HCT116 (cell line): Measurements from ENCODE around the gene NXPE3. TPM values are rescaled to one million over a fixed set of nuclear protein-coding genes. Genes with fewer than 3 reads are reported as not detected.

Experiments
- ATAC-seq: fragments of 200-7000 bp; cut with Tn5 transposase; 2 replicates; pipeline ENCODE4 v1.9.1; 2020; ENCODE audit warnings: mild to moderate bottlenecking, moderate library complexity
- BruUV-seq: library from RNA; stranded (reverse); fragments of 400-500 nt; replicated peaks from 2 replicates; lab custom pipeline; 2021; lab: Mats Ljungman, UMichigan
- CTCF ChIA-PET: fragments of 300-600 bp; sonication (Branson Sonifier 250); formaldehyde crosslinking; loops from one replicate; lab custom pipeline; 2021; ENCODE audit warnings: antibody characterized with exemption; lab: Charles Lee
- POLR2A ChIA-PET: fragments of 300-600, 350-600 bp; sonication (Branson Sonifier 250); formaldehyde crosslinking; loops from one replicate; lab custom pipeline; 2021; ENCODE audit warnings: antibody characterized with exemption; lab: Charles Lee
- RAD21 ChIA-PET, 2 experiments: fragments of 300-600 bp; sonication (Branson Sonifier 250); formaldehyde crosslinking; loops; one replicate each; lab custom pipeline; 2023; ENCODE audit warnings: low total read pairs in 2 of 2; ENCODE audit not compliant: uncharacterized antibody in 2 of 2, unreplicated experiment in 2 of 2, low non-redundant PET in 1 of 2; lab: Charles Lee
- DNase-seq: peaks from one replicate; pipeline ENCODE4 v3.0.0-alpha.2; 2010; ENCODE audit warnings: low read depth, low spot score
- H2AFZ ChIP-seq: fragments of 200-600 bp; shearing (Covaris generic), sonication (generic); 2 replicates; pipeline ENCODE4 v1.6.1; 2017; ENCODE audit warnings: low read depth, mixed run types, mixed read lengths, antibody characterized with exemption, low read length; ENCODE audit not compliant: poor library complexity, severe bottlenecking
- H3K27ac ChIP-seq: 2 replicates; pipeline ENCODE4 v1.5.1; 2012; ENCODE audit warnings: low read depth, low read length
- H3K27me3 ChIP-seq: fragments of 200-600 bp; sonication (generic); 2 replicates; pipeline ENCODE4 v1.6.1; 2016; ENCODE audit warnings: mixed run types, low read length, mixed read lengths; ENCODE audit not compliant: insufficient read depth
- H3K36me3 ChIP-seq, 2 experiments: fragments of 200-500 bp in 1 of 2; fragments of 200-600 bp in 1 of 2; sonication (Bioruptor generic) in 1 of 2; sonication (generic) in 1 of 2; 2 replicates each; pipeline versions ENCODE4 v1.5.1 to v1.6.1; 2014 to 2016; ENCODE audit warnings: low read length in 2 of 2, inconsistent platforms in 1 of 2, mixed read lengths in 1 of 2, mixed run types in 1 of 2; ENCODE audit not compliant: insufficient read depth in 2 of 2, control insufficient read depth in 1 of 2
- H3K4me1 ChIP-seq, 2 experiments: fragments of 200-600 bp in 1 of 2; sonication (generic) in 1 of 2; 2 replicates each; pipeline versions ENCODE4 v1.5.1 to v1.6.1; 2012 to 2017; ENCODE audit warnings: low read length in 2 of 2, inconsistent platforms in 1 of 2, mild to moderate bottlenecking in 1 of 2, mixed read lengths in 1 of 2, mixed run types in 1 of 2, moderate library complexity in 1 of 2; ENCODE audit not compliant: insufficient read depth in 2 of 2, control insufficient read depth in 1 of 2
- H3K4me2 ChIP-seq: fragments of 200-600 bp; sonication (generic); 2 replicates; pipeline ENCODE4 v1.6.1; 2017; ENCODE audit warnings: mixed run types, low read length, mixed read lengths
- H3K4me3 ChIP-seq, 2 experiments: fragments of 200-600 bp in 1 of 2; sonication (generic) in 1 of 2; replicated peaks in 1 of 2; 2 replicates each; pipeline ENCODE4 v1.5.1; 2011 to 2016; ENCODE audit warnings: low read length in 2 of 2, control low read depth in 1 of 2, low read depth in 1 of 2, mild to moderate bottlenecking in 1 of 2, mixed read lengths in 1 of 2, mixed run types in 1 of 2
- H3K79me2 ChIP-seq: fragments of 200-600 bp; sonication (generic); 2 replicates; pipeline ENCODE4 v1.6.1; 2017; ENCODE audit warnings: mild to moderate bottlenecking, mixed run types, low read length, moderate library complexity, mixed read lengths; ENCODE audit not compliant: insufficient read depth
- H3K9ac ChIP-seq: fragments of 200-600 bp; sonication (generic); 2 replicates; pipeline ENCODE4 v1.6.1; 2016; ENCODE audit warnings: low read length, mixed read lengths
- H3K9me2 ChIP-seq: fragments of 200-600 bp; sonication (generic), shearing (Covaris generic); 2 replicates; pipeline ENCODE4 v1.6.1; 2017; ENCODE audit warnings: mixed run types, mild to moderate bottlenecking, moderate library complexity; ENCODE audit not compliant: insufficient read depth
- H3K9me3 ChIP-seq, 2 experiments: fragments of 200-500 bp in 1 of 2; fragments of 200-600 bp in 1 of 2; sonication (Bioruptor generic) in 1 of 2; sonication (generic) in 1 of 2; 2 replicates each; pipeline ENCODE4 v1.6.1; 2014 to 2017; ENCODE audit warnings: low read length in 2 of 2, mixed read lengths in 2 of 2, inconsistent platforms in 1 of 2, low read depth in 1 of 2, mild to moderate bottlenecking in 1 of 2, mixed run types in 1 of 2, moderate library complexity in 1 of 2; ENCODE audit not compliant: control insufficient read depth in 1 of 2, insufficient read depth in 1 of 2
- H4K20me1 ChIP-seq: fragments of 200-600 bp; sonication (generic), shearing (Covaris generic); 2 replicates; pipeline ENCODE4 v1.6.1; 2017; ENCODE audit warnings: mixed run types, mild to moderate bottlenecking, moderate library complexity; ENCODE audit not compliant: insufficient read depth
- CBX3 ChIP-seq: IDR thresholded peaks from 2 replicates; pipeline ENCODE4 v1.6.1; 2012; ENCODE audit warnings: low read depth
- CEBPB ChIP-seq: IDR thresholded peaks from 2 replicates; pipeline ENCODE4 v1.6.1; 2012; ENCODE audit warnings: low read depth
- EGR1 ChIP-seq: IDR thresholded peaks from 2 replicates; pipeline ENCODE4 v1.6.1; 2012; ENCODE audit warnings: low read depth
- ELF1 ChIP-seq: IDR thresholded peaks from 2 replicates; pipeline ENCODE4 v1.6.1; 2012; ENCODE audit warnings: low read depth, borderline replicate concordance
- EZH2 ChIP-seq: fragments of 200-600 bp; sonication (generic); IDR thresholded peaks from 2 replicates; pipeline ENCODE4 v1.6.1; 2017; ENCODE audit warnings: antibody characterized with exemption, mixed run types
- EZH2phosphoT487 ChIP-seq: fragments of 200-600 bp; IDR thresholded peaks from 2 replicates; pipeline ENCODE4 v1.6.1; 2018; ENCODE audit warnings: antibody characterized with exemption, borderline replicate concordance
- FOSL1 ChIP-seq: IDR thresholded peaks from 2 replicates; pipeline ENCODE4 v1.6.1; 2012; ENCODE audit warnings: low read depth
- JUND ChIP-seq: IDR thresholded peaks from 2 replicates; pipeline ENCODE4 v1.6.1; 2012
- POLR2A ChIP-seq: IDR thresholded peaks from 2 replicates; pipeline ENCODE4 v1.7.0; 2011; ENCODE audit warnings: borderline replicate concordance; ENCODE audit not compliant: insufficient read depth, insufficient read length; ENCODE audit errors: extremely low read depth
- RAD21 ChIP-seq: IDR thresholded peaks from 2 replicates; pipeline ENCODE4 v1.6.1; 2012; ENCODE audit warnings: low read depth, mild to moderate bottlenecking
- SP1 ChIP-seq: IDR thresholded peaks from 2 replicates; pipeline ENCODE4 v1.6.1; 2012; ENCODE audit warnings: low read depth
- SRF ChIP-seq: IDR thresholded peaks from 2 replicates; pipeline ENCODE4 v1.6.1; 2012; ENCODE audit warnings: low read depth
- TCF7L2 ChIP-seq: IDR thresholded peaks from 2 replicates; pipeline ENCODE4 v1.7.0; 2011; ENCODE audit warnings: borderline replicate concordance, inconsistent platforms; ENCODE audit not compliant: insufficient read depth, insufficient read length; ENCODE audit errors: extremely low read depth
- YY1 ChIP-seq: IDR thresholded peaks from 2 replicates; pipeline ENCODE4 v1.6.1; 2011; ENCODE audit warnings: low read length, low read depth, moderate library complexity, mild to moderate bottlenecking; ENCODE audit not compliant: insufficient replicate concordance; ENCODE audit errors: extremely low read depth
- ZFX ChIP-seq: fragments of 450-650 bp; IDR thresholded peaks from 2 replicates; pipeline ENCODE4 v1.6.1; 2017
- ZNF274 ChIP-seq: fragments of 200-500 bp; sonication (Bioruptor generic); IDR thresholded peaks from 2 replicates; pipeline ENCODE4 v1.6.1; 2014; ENCODE audit warnings: mild to moderate bottlenecking, low read depth, low read length, inconsistent platforms
- intact Hi-C: fragments of 100-400 bp; cut with micrococcal nuclease; formaldehyde crosslinking; loops from 2 replicates; pipeline ENCODE4 v1.10.0; 2022
- total RNA-seq: library from RNA; stranded (reverse); gene quantifications from one replicate; pipeline ENCODE4 v1.2.1, GENCODE V29; 2021; ENCODE audit not compliant: unreplicated experiment
- TF ChIP-seq, protein P1 (sequence below): IDR thresholded peaks from 2 replicates; pipeline ENCODE4 v1.6.1; 2012
- TF ChIP-seq, protein P2 (sequence below): IDR thresholded peaks from 2 replicates; pipeline ENCODE4 v1.6.1; 2012; ENCODE audit warnings: low read depth
- TF ChIP-seq, protein P3 (sequence below): IDR thresholded peaks from 2 replicates; pipeline ENCODE4 v1.6.1; 2012

NXPE3 gene
- total RNA-seq, 1 experiment from 2014 or later, result 4.3 TPM

DNA sequence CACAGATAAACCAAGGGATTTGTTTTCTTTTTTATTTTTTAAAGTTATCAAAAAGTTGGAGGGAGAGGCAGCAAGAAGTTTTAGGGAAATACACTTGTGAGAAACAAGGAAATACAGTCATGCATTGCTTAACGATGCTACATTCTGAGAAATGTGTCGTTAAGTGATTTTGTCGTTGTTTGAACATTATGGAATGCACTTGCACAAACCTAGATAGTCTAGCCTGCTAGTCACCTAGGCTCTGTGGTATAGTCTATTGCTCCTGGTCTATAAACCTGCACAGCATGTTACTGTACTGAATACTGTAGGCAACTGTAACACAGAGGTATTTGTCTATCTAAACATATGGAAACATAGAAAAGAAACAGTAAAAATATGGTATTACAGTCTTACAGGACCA is 68.3 kb downstream of the NXPE3 start:
- Histone ChIP-seq H3K9me3 (no peaks in the 10 kb centered on the region), H3K4me2 (no peak overlapping the region), H3K27ac (no peak overlapping the region), H3K36me3 (peaks cover 0 to 2% of the 10 kb centered on the region in 2 experiments; a peak in 1 of 4 replicates), H3K9me2 (no peaks in the 10 kb centered on the region), H2AFZ (no peak overlapping the region), H3K79me2 (peaks cover 26% of the 10 kb centered on the region), H3K4me1 (peaks cover 12 to 28% of the 10 kb centered on the region in 2 experiments), H3K9ac (no peak overlapping the region), H4K20me1 (no peaks in the 10 kb centered on the region), H3K27me3 (no peaks in the 10 kb centered on the region), H3K4me3 (no peak overlapping the region)
- no peak for DNase-seq
- no TSS peak for BruUV-seq
- TF ChIP-seq ZFX (no peak), TCF7L2 (no peak), SRF (no peak), POLR2A (no peak), RAD21 (no peak), JUND (no peak), EZH2phosphoT487 (no peak), ELF1 (no peak), EZH2 (no peak), YY1 (no peak), ZNF274 (no peak), CEBPB (no peak), EGR1 (no peak), SP1 (no peak), CBX3 (no peak), FOSL1 (no peak)
- TF ChIP-seq, protein P1, sequence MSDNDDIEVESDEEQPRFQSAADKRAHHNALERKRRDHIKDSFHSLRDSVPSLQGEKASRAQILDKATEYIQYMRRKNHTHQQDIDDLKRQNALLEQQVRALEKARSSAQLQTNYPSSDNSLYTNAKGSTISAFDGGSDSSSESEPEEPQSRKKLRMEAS, result no peak
- TF ChIP-seq, protein P2, sequence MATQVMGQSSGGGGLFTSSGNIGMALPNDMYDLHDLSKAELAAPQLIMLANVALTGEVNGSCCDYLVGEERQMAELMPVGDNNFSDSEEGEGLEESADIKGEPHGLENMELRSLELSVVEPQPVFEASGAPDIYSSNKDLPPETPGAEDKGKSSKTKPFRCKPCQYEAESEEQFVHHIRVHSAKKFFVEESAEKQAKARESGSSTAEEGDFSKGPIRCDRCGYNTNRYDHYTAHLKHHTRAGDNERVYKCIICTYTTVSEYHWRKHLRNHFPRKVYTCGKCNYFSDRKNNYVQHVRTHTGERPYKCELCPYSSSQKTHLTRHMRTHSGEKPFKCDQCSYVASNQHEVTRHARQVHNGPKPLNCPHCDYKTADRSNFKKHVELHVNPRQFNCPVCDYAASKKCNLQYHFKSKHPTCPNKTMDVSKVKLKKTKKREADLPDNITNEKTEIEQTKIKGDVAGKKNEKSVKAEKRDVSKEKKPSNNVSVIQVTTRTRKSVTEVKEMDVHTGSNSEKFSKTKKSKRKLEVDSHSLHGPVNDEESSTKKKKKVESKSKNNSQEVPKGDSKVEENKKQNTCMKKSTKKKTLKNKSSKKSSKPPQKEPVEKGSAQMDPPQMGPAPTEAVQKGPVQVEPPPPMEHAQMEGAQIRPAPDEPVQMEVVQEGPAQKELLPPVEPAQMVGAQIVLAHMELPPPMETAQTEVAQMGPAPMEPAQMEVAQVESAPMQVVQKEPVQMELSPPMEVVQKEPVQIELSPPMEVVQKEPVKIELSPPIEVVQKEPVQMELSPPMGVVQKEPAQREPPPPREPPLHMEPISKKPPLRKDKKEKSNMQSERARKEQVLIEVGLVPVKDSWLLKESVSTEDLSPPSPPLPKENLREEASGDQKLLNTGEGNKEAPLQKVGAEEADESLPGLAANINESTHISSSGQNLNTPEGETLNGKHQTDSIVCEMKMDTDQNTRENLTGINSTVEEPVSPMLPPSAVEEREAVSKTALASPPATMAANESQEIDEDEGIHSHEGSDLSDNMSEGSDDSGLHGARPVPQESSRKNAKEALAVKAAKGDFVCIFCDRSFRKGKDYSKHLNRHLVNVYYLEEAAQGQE, result no peak
- TF ChIP-seq, protein P3, sequence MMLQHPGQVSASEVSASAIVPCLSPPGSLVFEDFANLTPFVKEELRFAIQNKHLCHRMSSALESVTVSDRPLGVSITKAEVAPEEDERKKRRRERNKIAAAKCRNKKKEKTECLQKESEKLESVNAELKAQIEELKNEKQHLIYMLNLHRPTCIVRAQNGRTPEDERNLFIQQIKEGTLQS, result no peak
- ChIA-PET CTCF (no interaction called here), POLR2A (interaction anchor here (1.4 to 2.9 kb wide), 2 partner anchors 20 to 377 kb away, joined by 3 to 18 read pairs; no protein-coding TSS in a partner anchor), RAD21 (no interaction called here)
- no peak for ATAC-seq
- intact Hi-C loops, result no loop called here
